Kidney (tissue), 14 donors: ENCODE results near the gene LEMD1. TPM values are rescaled to one million over a fixed set of nuclear protein-coding genes. Genes with fewer than 3 reads are reported as not detected.

ENCODE experiments used
- DNase-seq, 5 donors: peaks; one replicate each; pipeline ENCODE4 v3.0.0-alpha.2; 2013 to 2020
- FAIRE-seq: peaks from 2 replicates; lab custom pipeline; 2012; peaks lifted over from hg19 to GRCh38; lab: Jason Lieb, UNC
- H3K27ac ChIP-seq, 2 donors: one replicate each; pipeline ENCODE4 v1.7.0; 2013; ENCODE audit warnings: low read depth in 2 of 2, low read length in 2 of 2, inconsistent platforms in 1 of 2
- H3K27me3 ChIP-seq: one replicate; pipeline ENCODE4 v1.7.1; 2013; ENCODE audit warnings: low read length, inconsistent platforms; ENCODE audit not compliant: control insufficient read depth, insufficient read depth
- H3K36me3 ChIP-seq, 3 donors: one replicate each; pipeline versions ENCODE4 v1.7.0 to v1.7.1; 2013; ENCODE audit warnings: low read length in 3 of 3, control low read depth in 1 of 3, inconsistent platforms in 1 of 3; ENCODE audit not compliant: insufficient read depth in 3 of 3, control insufficient read depth in 2 of 3
- H3K4me1 ChIP-seq, 3 donors: one replicate each; pipeline versions ENCODE4 v1.7.0 to v1.7.1; 2013; ENCODE audit warnings: low read length in 3 of 3, inconsistent platforms in 1 of 3, low read depth in 1 of 3; ENCODE audit not compliant: control insufficient read depth in 2 of 3, insufficient read depth in 2 of 3
- H3K4me3 ChIP-seq, 3 donors: one replicate each; pipeline versions ENCODE4 v1.7.0 to v1.8.1; 2013; ENCODE audit warnings: low read length in 3 of 3, control low read depth in 1 of 3, inconsistent platforms in 1 of 3
- H3K9ac ChIP-seq, 3 donors: one replicate each; pipeline versions ENCODE4 v1.7.0 to v1.7.1; 2013; ENCODE audit warnings: low read length in 3 of 3, control low read depth in 1 of 3, inconsistent platforms in 1 of 3
- H3K9me3 ChIP-seq, 3 donors: one replicate each; pipeline versions ENCODE4 v1.7.0 to v1.7.1; 2013; ENCODE audit warnings: low read length in 3 of 3, control low read depth in 1 of 3, inconsistent platforms in 1 of 3; ENCODE audit not compliant: control insufficient read depth in 2 of 3, insufficient read depth in 1 of 3
- CTCF ChIP-seq: IDR thresholded peaks from 3 replicates; pipeline ENCODE4 v1.5.1; 2012; ENCODE audit warnings: mild to moderate bottlenecking, moderate library complexity, borderline replicate concordance; ENCODE audit not compliant: insufficient read depth; ENCODE audit errors: extremely low read depth
- intact Hi-C: fragments of 100-400 bp; cut with DNase I; formaldehyde crosslinking; loops from one replicate; pipeline ENCODE4 v1.11.1; 2022
- polyA plus RNA-seq: library from polyadenylated mRNA; stranded (reverse); fragments of 350-450 nt; fragmentation: Illumina TruSeq; extraction: RNeasy Lipid Tissue Mini Kit (QIAGEN cat#74804); gene quantifications from one replicate; pipeline ENCODE4 v1.2.3, GENCODE V29; 2014; ENCODE audit warnings: low read depth, low replicate concordance; ENCODE audit not compliant: insufficient read depth
- total RNA-seq: library from RNA; stranded (reverse); fragmentation: NEBNext Ultra II Directional; extraction: Animal tissue kit (Norgen Biotek cat#: 25700); gene quantifications from one replicate; pipeline ENCODE4 v1.2.1, GENCODE V29; 2021
- donor health status: control.
- donor health status: control.
- donor health status: control.
- donor health status: control.
- donor health status: control.
- donor health status: DM: yes; HTN: yes; CAD: no.
- donor health status: Normal renal cell carcinoma (clear cell type).

The LEMD1 gene
- total and polyA plus RNA-seq, 2 donors from 2014 or later: 6.5 TPM; not detected in 1

DNA sequence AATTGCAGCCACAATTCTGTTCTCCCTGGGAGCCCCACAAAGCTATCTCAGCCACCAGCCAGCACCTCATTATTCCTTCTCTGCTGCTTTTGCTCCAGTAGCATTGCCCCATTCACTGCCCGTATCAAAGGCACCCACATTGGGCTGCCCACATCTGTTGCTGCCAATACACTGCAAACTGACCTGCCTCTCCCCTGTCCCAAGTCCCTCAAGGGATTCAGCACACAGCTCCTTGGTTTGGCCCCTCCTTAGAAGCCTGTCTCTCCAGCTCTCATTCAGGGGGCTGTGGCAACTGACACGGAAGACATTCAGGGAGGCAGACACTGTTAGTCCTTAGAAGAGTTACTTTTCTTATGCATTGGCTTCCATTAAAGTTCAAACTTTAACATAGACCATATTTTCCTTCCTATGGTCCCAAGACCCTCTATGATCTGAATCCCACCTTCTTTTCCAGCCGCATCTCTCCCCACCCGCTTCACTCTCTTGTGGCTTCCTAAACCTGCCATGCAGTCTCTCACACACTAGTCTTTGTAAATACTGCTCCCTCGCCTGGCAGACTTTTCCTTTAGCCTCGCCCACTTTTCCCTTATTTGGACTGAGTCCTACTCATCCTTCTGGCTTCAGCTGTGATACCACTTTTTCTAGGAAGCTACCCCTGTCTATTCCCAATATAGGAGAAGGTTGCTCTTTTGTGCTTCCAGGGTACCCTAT is 45.9 kb downstream of the LEMD1 start:
- no peak for TF ChIP-seq CTCF
- Histone ChIP-seq H3K4me3 (no peak overlapping the region), H3K27me3 (no peaks in the 10 kb centered on the region), H3K9me3 (no peaks in the 10 kb centered on the region), H3K9ac (no peak overlapping the region), H3K4me1 (peaks cover 0 to 3% (median 0%) of the 10 kb centered on the region in 3 donors), H3K27ac (no peak overlapping the region), H3K36me3 (no peaks in the 10 kb centered on the region)
- intact Hi-C loops: no loop called here
- FAIRE-seq (no peak), DNase-seq (peak in 3 of 5 donors; percentile 28 to 64 (median 56))

DNA sequence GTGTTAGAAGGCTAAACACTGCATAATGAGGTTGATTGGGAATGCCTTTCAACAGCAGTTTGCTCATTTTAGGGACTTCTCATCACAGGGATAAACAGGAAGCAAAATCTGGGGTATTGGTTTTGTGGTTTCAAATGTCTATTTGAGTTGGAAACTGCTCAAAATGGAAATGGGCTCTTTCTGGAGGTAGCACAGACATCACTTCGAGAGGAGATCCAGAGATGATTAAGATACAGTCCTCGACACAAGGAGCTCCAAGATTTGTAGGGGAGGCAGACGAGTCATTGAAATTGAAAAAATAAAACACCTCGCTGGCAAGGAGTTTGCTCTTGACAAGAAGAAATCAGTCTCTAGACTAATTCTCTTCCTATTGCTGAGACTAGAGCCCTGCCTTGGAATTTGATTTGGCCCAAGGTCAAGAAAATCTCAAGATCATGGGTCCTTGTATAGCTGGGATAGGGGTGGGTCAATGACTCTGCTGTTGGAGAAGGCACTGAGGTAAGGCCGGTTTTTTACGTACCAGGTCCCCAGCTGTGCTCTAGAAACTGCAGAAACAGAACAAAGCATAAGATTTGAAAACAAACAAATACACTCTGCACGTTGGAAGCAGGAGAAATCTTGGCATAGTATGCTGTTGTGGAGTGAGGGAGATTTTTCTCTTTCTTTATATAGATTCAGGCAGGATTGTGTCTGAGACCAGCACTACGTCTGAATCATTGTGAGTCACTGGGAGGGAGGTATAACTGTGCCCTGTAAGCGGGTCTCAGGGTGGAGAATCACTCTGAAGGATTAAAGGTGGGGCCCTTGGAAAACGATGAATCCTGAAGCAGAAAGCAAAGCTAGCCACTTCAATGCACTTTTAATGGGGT is 47.4 kb downstream of the LEMD1 start:
- no peak for FAIRE-seq
- peaks cover 0 to 3% (median 0%) of the 10 kb centered on the region in 3 donors for H3K4me1 ChIP-seq
- intact Hi-C loops: no loop called here
- H3K27ac ChIP-seq: no peak overlapping the region
- no peaks in the 10 kb centered on the region for H3K36me3 ChIP-seq
- H3K27me3 ChIP-seq: no peaks in the 10 kb centered on the region
- H3K9ac ChIP-seq: no peak overlapping the region
- no peaks in the 10 kb centered on the region for H3K9me3 ChIP-seq
- no peak overlapping the region for H3K4me3 ChIP-seq
- TF ChIP-seq CTCF: no peak
- DNase-seq: no peak

DNA sequence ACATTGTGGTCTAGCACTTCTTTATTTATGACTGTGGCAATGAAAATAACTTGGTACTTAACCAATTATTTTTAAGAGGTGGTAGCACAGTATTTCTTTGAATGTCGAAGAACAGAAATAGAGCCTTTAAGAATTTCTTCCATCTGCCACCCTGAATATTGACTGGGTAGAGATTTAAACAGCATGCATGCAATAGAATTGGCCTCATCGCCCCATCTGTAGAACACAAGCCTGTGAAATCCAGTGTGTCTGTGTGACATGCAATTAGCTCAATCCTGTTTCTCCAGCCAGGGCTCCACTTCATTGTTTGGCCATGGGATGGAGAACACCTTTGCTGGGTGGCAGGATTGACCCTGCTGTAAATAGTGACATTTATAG is 48.1 kb downstream of the LEMD1 start:
- H3K27me3 ChIP-seq: no peaks in the 10 kb centered on the region
- no peak overlapping the region for H3K4me3 ChIP-seq
- FAIRE-seq (no peak), DNase-seq (no peak)
- H3K9me3 ChIP-seq: no peaks in the 10 kb centered on the region
- no peak for TF ChIP-seq CTCF
- H3K36me3 ChIP-seq: no peaks in the 10 kb centered on the region
- peaks cover 0 to 3% (median 0%) of the 10 kb centered on the region in 3 donors for H3K4me1 ChIP-seq
- intact Hi-C loops: no loop called here
- H3K27ac ChIP-seq: no peak overlapping the region
- no peak overlapping the region for H3K9ac ChIP-seq
